B cell (primary cell): Measurements from ENCODE around the gene KRTAP5-1. TPM values are rescaled to one million over a fixed set of nuclear protein-coding genes. Genes with fewer than 3 reads are reported as not detected.
"Not testable (repeated sequence)": the region's sequence is repeated elsewhere in the genome, so short reads cannot be mapped to it uniquely, and the experiment has no call there.

ENCODE experiments used
- ATAC-seq: fragments of 200-7000 bp; cut with Tn5 transposase; one replicate; pipeline ENCODE4 v1.10.0; 2021; ENCODE audit warnings: low read depth, mild to moderate bottlenecking, moderate number of reproducible peaks, moderate library complexity
- CTCF ChIA-PET: fragments of 350-600 bp; sonication (Branson Sonifier 250); formaldehyde crosslinking; loops from one replicate; lab custom pipeline; 2021; ENCODE audit warnings: antibody characterized with exemption, inconsistent platforms; lab: Charles Lee
- POLR2A ChIA-PET: fragments of 350-600 bp; sonication (Branson Sonifier 250); formaldehyde crosslinking; loops from one replicate; lab custom pipeline; 2021; ENCODE audit warnings: antibody characterized with exemption; lab: Charles Lee
- DNase-seq: peaks from one replicate; pipeline ENCODE4 v3.0.0; 2013
- H2AFZ ChIP-seq: 2 replicates; pipeline ENCODE4 v1.6.1; 2012; ENCODE audit warnings: mild to moderate bottlenecking, low read depth, low read length; ENCODE audit not compliant: insufficient read depth, poor library complexity, severe bottlenecking
- H3K27ac ChIP-seq, 2 donors: 1 replicate in 1 of 2; 2 replicates in 1 of 2; pipeline ENCODE4 v1.5.1; 2012 to 2013; ENCODE audit warnings: low read length in 2 of 2, mild to moderate bottlenecking in 2 of 2, moderate library complexity in 1 of 2
- H3K27me3 ChIP-seq, 4 experiments: fragments of 200-600 bp in 1 of 4; sonication (generic) in 1 of 4; replicated peaks in 1 of 4; 1 replicate in 2 of 4; 2 replicates in 2 of 4; pipeline versions ENCODE4 v1.6.1 to v1.7.0; 2013 to 2016; ENCODE audit warnings: low read length in 3 of 4, mild to moderate bottlenecking in 2 of 4, mixed read lengths in 1 of 4, moderate library complexity in 1 of 4; ENCODE audit not compliant: insufficient read depth in 4 of 4, control insufficient read depth in 3 of 4; ENCODE audit errors: control extremely low read depth in 1 of 4
- H3K36me3 ChIP-seq, 2 experiments: replicated peaks in 1 of 2; 1 replicate in 1 of 2; 2 replicates in 1 of 2; pipeline versions ENCODE4 v1.6.1 to v1.7.1; 2013; ENCODE audit warnings: low read length in 1 of 2; ENCODE audit not compliant: insufficient read depth in 2 of 2, control insufficient read depth in 1 of 2; ENCODE audit errors: control extremely low read depth in 1 of 2, extremely low read depth in 1 of 2
- H3K4me1 ChIP-seq, 2 donors: fragments of 200-600 bp in 1 of 2; sonication (generic) in 1 of 2; 1 replicate in 1 of 2; 2 replicates in 1 of 2; pipeline versions ENCODE4 v1.5.1 to v1.6.1; 2013 to 2017; ENCODE audit warnings: low read length in 2 of 2; ENCODE audit not compliant: control insufficient read depth in 2 of 2, insufficient read depth in 2 of 2
- H3K4me2 ChIP-seq: replicated peaks from 2 replicates; pipeline ENCODE3; 2012; ENCODE audit warnings: mild to moderate bottlenecking, low read depth, low read length; ENCODE audit not compliant: poor library complexity, severe bottlenecking
- H3K4me3 ChIP-seq, 5 experiments: fragments of 200-600 bp in 1 of 5; sonication (generic) in 1 of 5; 1 replicate in 3 of 5; 2 replicates in 2 of 5; pipeline versions ENCODE4 v1.5.1 to v1.7.0; 2011 to 2016; ENCODE audit warnings: low read length in 4 of 5, mild to moderate bottlenecking in 4 of 5, low read depth in 2 of 5, control low read depth in 1 of 5, moderate library complexity in 1 of 5; ENCODE audit not compliant: insufficient read depth in 1 of 5; ENCODE audit errors: control extremely low read depth in 1 of 5, extremely low read depth in 1 of 5
- H3K79me2 ChIP-seq: fragments of 200-600 bp; sonication (generic); one replicate; pipeline ENCODE4 v1.6.0; 2016; ENCODE audit warnings: low read length; ENCODE audit not compliant: control insufficient read depth, insufficient read depth
- H3K9ac ChIP-seq: fragments of 200-600 bp; sonication (generic); 2 replicates; pipeline ENCODE4 v1.6.1; 2017; ENCODE audit warnings: mild to moderate bottlenecking, low read length, moderate library complexity
- H3K9me3 ChIP-seq, 3 donors: one replicate each; pipeline versions ENCODE4 v1.6.1 to v1.7.1; 2013; ENCODE audit warnings: low read length in 2 of 3; ENCODE audit not compliant: control insufficient read depth in 2 of 3, insufficient read depth in 1 of 3; ENCODE audit errors: control extremely low read depth in 1 of 3
- H4K20me1 ChIP-seq: 2 replicates; pipeline ENCODE4 v1.6.0; 2012; ENCODE audit warnings: mild to moderate bottlenecking, low read length; ENCODE audit not compliant: insufficient read depth, control insufficient read depth, poor library complexity, severe bottlenecking
- H3K27ac Mint-ChIP-seq: one replicate; pipeline ENCODE4 v1.8.0; 2021; ENCODE audit warnings: mixed read lengths
- H3K27me3 Mint-ChIP-seq: one replicate; pipeline ENCODE4 v1.8.0; 2021; ENCODE audit warnings: mixed read lengths
- H3K4me1 Mint-ChIP-seq: one replicate; pipeline ENCODE4 v1.8.0; 2021; ENCODE audit warnings: mixed read lengths
- H3K4me3 Mint-ChIP-seq: one replicate; pipeline ENCODE4 v1.8.0; 2021; ENCODE audit warnings: mixed read lengths
- H3K9me3 Mint-ChIP-seq: one replicate; pipeline ENCODE4 v1.8.0; 2022; ENCODE audit warnings: mixed read lengths; ENCODE audit not compliant: insufficient read depth
- CTCF ChIP-seq: fragments of 200-600 bp; IDR thresholded peaks from one replicate; pipeline ENCODE4 v1.8.0; 2022; ENCODE audit warnings: antibody characterized with exemption, mild to moderate bottlenecking
- EZH2 ChIP-seq: IDR thresholded peaks from 2 replicates; pipeline ENCODE4 v1.6.1; 2012; ENCODE audit warnings: borderline replicate concordance, low read depth, mild to moderate bottlenecking, moderate library complexity, low read length; ENCODE audit not compliant: insufficient read depth, poor library complexity, severe bottlenecking
- WGBS: methylation state at CpG from one replicate; pipeline ENCODE4 v1.1.5; 2013; ENCODE audit warnings: missing lambda C conversion rate; ENCODE audit not compliant: insufficient coverage; 5-methylcytosine and 5-hydroxymethylcytosine counted together
- intact Hi-C: fragments of 100-400 bp; cut with micrococcal nuclease; formaldehyde crosslinking; loops from one replicate; pipeline ENCODE4 v1.10.0; 2022
- polyA plus RNA-seq: library from polyadenylated mRNA; depleted of rRNA; stranded (reverse); fragments of >200 nt; gene quantifications from 2 replicates; pipeline ENCODE4 v1.2.3, GENCODE V29; 2012
- total RNA-seq, 2 donors: library from RNA; stranded (reverse); fragments of 120-200 nt in 1 of 2; gene quantifications; 1 replicate in 1 of 2; 2 replicates in 1 of 2; pipeline versions ENCODE4 v1.2.3 to v1.2.4, GENCODE V29; 2013 to 2022

Gene KRTAP5-1
- total and polyA plus RNA-seq, 2 donors (not counting 1 experiment from before 2014, with no cell fraction given): not detected

- H3K4me2 ChIP-seq: no peak overlapping the region
- Mint-ChIP-seq H3K27ac (no peak overlapping the region), H3K9me3 (no peaks in the 10 kb centered on the region), H3K4me3 (no peak overlapping the region), H3K27me3 (peaks cover 47% of the 10 kb centered on the region), H3K4me1 (peaks cover 10% of the 10 kb centered on the region)
- H4K20me1 ChIP-seq: no peaks in the 10 kb centered on the region
- H3K36me3 ChIP-seq: no peaks in the 10 kb centered on the region
- H3K4me3 ChIP-seq: no peak overlapping the region
- no peak overlapping the region for H2AFZ ChIP-seq
- peaks cover 0 to 7% of the 10 kb centered on the region in 2 donors for H3K4me1 ChIP-seq
- peaks cover 0 to 16% (median 4%) of the 10 kb centered on the region in 4 experiments for H3K27me3 ChIP-seq
- TF ChIP-seq CTCF: no peak
- TF ChIP-seq EZH2: no peak
- H3K9me3 ChIP-seq: no peaks in the 10 kb centered on the region
- H3K9ac ChIP-seq: no peak overlapping the region
- ChIA-PET CTCF (interaction anchor here (0.8 to 1.1 kb wide), 2 partner anchors 14 to 26 kb away, joined by 4 to 5 read pairs; no protein-coding TSS in a partner anchor), POLR2A (no interaction called here)
- no peak overlapping the region for H3K27ac ChIP-seq
- ATAC-seq: no peak
- H3K79me2 ChIP-seq: no peaks in the 10 kb centered on the region
- DNase-seq: no peak
- intact Hi-C loops: no loop called here
- 100% methylated on average over 1 of the region's 5 CpGs for WGBS
Observed at GRCh38 chr11:1600626-1601025, 15.5 kb upstream of the KRTAP5-1 start.

- Histone ChIP-seq H3K4me3 (no peak overlapping the region), H3K4me1 (no peaks in the 10 kb centered on the region), H3K27me3 (peaks cover 0 to 19% (median 4%) of the 10 kb centered on the region in 4 experiments), H3K27ac (no peak overlapping the region), H2AFZ (no peak overlapping the region), H3K9ac (no peak overlapping the region), H3K4me2 (no peak overlapping the region), H3K36me3 (no peaks in the 10 kb centered on the region), H3K9me3 (no peaks in the 10 kb centered on the region), H4K20me1 (no peaks in the 10 kb centered on the region), H3K79me2 (no peaks in the 10 kb centered on the region)
- intact Hi-C loops: no loop called here
- Mint-ChIP-seq H3K27me3 (peaks cover 52% of the 10 kb centered on the region), H3K9me3 (no peaks in the 10 kb centered on the region), H3K4me3 (no peak overlapping the region), H3K4me1 (peaks cover 12% of the 10 kb centered on the region), H3K27ac (no peak overlapping the region)
- WGBS: 92% methylated on average over 2 of the region's 6 CpGs
- ATAC-seq (no peak), DNase-seq (no peak)
- ChIA-PET CTCF (interaction anchor here (0.7 to 1.5 kb wide), 2 partner anchors 24 to 28 kb away, joined by 3 to 6 read pairs; no protein-coding TSS in a partner anchor), POLR2A (no interaction called here)
- TF ChIP-seq EZH2 (no peak), CTCF (no peak)
Observed at GRCh38 chr11:1598816-1599215, 13.7 kb upstream of the KRTAP5-1 start.

DNA sequence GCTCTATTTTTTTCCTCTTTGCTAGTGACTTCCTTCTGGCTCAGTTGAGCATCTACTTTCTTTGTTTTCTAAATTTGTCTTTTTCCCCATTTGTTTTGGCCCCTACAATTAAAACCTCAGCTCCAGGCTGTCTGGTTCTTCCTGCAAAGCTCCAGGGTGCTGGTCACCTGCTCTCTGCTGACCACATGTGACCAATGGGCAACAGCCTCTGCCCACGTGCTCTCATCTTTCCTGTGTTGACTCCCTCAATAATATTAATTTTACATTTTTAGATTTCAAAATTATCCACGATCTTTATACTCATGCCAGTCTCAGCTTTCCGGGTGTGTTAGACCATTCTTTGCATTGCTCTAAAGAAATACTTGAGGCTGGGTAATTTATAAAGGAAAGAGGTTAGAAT lies 13.3 kb upstream of the KRTAP5-1 start:
- H3K27me3 ChIP-seq: peaks cover 0 to 19% (median 4%) of the 10 kb centered on the region in 4 experiments
- no CpG with 5 or more reads among the region's 3 CpGs for WGBS
- H3K4me3 ChIP-seq, H2AFZ ChIP-seq, H3K4me3 Mint-ChIP-seq, H3K9me3 Mint-ChIP-seq, H3K9ac ChIP-seq, H4K20me1 ChIP-seq, H3K27ac Mint-ChIP-seq, intact Hi-C loops, H3K27ac ChIP-seq, H3K79me2 ChIP-seq, POLR2A ChIA-PET, H3K9me3 ChIP-seq, ATAC-seq, H3K36me3 ChIP-seq, DNase-seq, H3K4me2 ChIP-seq, H3K4me1 ChIP-seq: not testable (repeated sequence)
- CTCF ChIA-PET: interaction anchor here (1.0 to 1.5 kb wide), 2 partner anchors 23 to 41 kb away, joined by 3 to 6 read pairs; no protein-coding TSS in a partner anchor
- H3K4me1 Mint-ChIP-seq: peaks cover 12% of the 10 kb centered on the region
- H3K27me3 Mint-ChIP-seq: peaks cover 52% of the 10 kb centered on the region
